HepG2 (cell line): ENCODE data around the gene VAPA.

Experiments used
- HNRNPH1 ChIP-seq: fragments of 200-400 bp; formaldehyde crosslinking; optimal IDR thresholded peaks from 2 replicates; pipeline ENCODE3; 2017; ENCODE audit warnings: mild to moderate bottlenecking, low read depth, low read length
- NBN ChIP-seq: fragments of 450-650 bp; conservative IDR thresholded peaks from 2 replicates; pipeline ENCODE4 v1.6.1; 2017
- TAF1 ChIP-seq: sonication (generic); formaldehyde crosslinking; IDR thresholded peaks from 2 replicates; pipeline ENCODE4 v1.4.0; 2020; ENCODE audit warnings: missing genetic modification reagents
- ZBTB40 ChIP-seq, 2 experiments: fragments of 450-650 bp in 1 of 2; sonication (generic) in 1 of 2; formaldehyde crosslinking in 1 of 2; IDR thresholded peaks; 2 replicates each; pipeline versions ENCODE4 v1.6.1 to v1.8.0; 2016 to 2022; ENCODE audit warnings: antibody characterized with exemption in 1 of 2, mild to moderate bottlenecking in 1 of 2, missing genetic modification reagents in 1 of 2
- ZNF333 ChIP-seq: sonication (generic); formaldehyde crosslinking; IDR thresholded peaks from 2 replicates; pipeline ENCODE4 v1.4.0; 2020; ENCODE audit warnings: mild to moderate bottlenecking, missing genetic modification reagents, borderline replicate concordance
- ZNF343 ChIP-seq: sonication (generic); formaldehyde crosslinking; IDR thresholded peaks from 2 replicates; pipeline ENCODE4 v1.4.0; 2020; ENCODE audit warnings: mild to moderate bottlenecking, missing genetic modification reagents
- TF ChIP-seq, protein P1 (sequence below): sonication (generic); formaldehyde crosslinking; IDR thresholded peaks from 2 replicates; pipeline ENCODE4 v1.5.0; 2020; ENCODE audit warnings: mild to moderate bottlenecking, missing genetic modification reagents, moderate library complexity

DNA sequence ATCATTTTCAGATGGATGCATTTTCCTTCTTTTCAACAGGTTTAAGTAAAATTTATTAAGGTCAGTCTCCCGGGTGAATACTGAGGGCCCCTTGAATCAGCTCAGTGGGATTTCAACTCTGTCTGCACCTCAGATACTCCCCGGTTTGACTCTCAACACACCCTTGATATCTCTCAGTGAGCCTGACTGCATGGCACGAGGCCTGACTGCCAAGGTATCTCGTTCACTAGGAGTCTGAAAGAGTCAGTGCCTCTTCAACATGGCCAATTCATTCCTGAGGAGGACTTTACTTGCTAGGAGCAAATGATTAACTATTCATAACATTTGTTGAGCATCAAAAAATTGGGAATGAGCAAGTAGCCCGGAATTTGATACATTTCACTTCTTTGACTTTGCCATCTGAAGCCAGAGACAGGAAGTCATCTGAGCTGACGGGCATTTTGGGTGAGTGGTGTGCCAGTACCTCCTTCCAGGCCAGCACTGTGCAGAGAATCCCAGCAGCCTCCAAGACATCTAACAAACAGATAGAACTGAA lies 81.0 kb downstream of the VAPA start:
- TF ChIP-seq ZNF333 (no peak), TAF1 (CRISPR knock-in tag) (no peak), NBN (no peak), ZNF343 (CRISPR knock-in tag) (no peak), HNRNPH1 (no peak), ZBTB40 (IDR thresholded peaks at IDR 0.05) (no peak), ZBTB40 (CRISPR knock-in tag; IDR thresholded peaks at IDR 0.05) (no peak)
- TF ChIP-seq, protein P1, sequence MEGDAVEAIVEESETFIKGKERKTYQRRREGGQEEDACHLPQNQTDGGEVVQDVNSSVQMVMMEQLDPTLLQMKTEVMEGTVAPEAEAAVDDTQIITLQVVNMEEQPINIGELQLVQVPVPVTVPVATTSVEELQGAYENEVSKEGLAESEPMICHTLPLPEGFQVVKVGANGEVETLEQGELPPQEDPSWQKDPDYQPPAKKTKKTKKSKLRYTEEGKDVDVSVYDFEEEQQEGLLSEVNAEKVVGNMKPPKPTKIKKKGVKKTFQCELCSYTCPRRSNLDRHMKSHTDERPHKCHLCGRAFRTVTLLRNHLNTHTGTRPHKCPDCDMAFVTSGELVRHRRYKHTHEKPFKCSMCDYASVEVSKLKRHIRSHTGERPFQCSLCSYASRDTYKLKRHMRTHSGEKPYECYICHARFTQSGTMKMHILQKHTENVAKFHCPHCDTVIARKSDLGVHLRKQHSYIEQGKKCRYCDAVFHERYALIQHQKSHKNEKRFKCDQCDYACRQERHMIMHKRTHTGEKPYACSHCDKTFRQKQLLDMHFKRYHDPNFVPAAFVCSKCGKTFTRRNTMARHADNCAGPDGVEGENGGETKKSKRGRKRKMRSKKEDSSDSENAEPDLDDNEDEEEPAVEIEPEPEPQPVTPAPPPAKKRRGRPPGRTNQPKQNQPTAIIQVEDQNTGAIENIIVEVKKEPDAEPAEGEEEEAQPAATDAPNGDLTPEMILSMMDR (CRISPR knock-in tag) = no peak
